ENCODE measurements around the gene EPPIN. TPM values are rescaled to one million over a fixed set of nuclear protein-coding genes. Genes with fewer than 3 reads are reported as not detected.

The EPPIN gene
- total RNA-seq, 2 donors from 2014 or later, result not detected

DNA sequence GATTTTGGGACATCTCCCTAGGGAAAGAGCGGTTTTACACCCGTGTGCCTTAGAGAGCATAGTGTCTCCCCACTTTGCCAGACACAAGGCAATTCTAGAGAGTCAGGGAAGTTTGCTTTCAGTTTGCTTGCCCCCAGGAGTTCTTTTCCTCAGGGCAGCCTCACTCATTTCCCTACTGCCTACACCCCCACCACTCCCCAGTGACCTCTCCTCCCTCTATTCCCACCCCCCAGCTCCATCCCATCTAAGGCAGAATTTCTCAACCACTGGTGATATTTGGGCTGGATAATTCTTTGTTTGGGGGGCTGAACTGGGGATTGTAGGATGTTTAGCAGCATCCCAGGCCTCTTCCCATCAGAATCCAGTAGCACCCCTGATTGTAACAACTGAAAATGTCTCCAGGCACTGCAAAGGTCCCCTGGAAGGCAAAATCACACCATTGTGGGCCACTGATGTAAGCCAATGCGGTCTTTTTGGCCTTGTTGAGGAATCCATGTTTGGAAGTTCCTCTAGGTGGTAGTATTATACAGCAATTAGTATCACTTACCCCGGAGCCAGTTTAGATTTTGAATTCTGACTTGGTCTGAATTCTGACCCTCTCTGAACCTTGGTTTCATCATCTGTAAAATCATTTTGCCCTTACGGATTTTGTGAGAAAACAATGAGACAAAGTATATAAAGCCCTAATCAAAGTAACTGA is 1.3 kb downstream of the EPPIN start:
- intact Hi-C loops (cut with DNase I), result loop anchor here in 1 of 2 donors (10.0 kb wide), 1 partner anchor 229 kb away; no protein-coding TSS in a partner anchor
- DNase-seq (ENCODE audit: low spot score), result no peak

DNA sequence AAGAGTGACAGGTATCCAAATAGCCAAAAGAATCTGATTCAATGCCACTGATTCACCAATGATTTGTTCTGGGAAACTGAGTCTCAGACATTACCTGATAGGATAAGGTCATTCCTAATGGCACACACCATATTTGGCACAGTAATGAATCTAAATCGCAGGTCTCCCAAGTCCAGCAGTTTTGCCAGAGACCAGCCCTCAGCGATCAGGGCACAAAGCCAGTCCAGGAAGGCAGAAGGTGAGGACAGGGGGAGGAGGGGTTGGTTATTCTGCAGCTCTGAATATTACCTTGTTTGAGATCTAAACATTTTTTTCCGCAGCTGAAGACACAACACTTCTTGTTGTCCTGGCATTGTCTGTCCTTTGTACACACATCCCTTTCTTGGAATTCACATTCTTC is 1.9 kb downstream of the EPPIN start:
- intact Hi-C loops (cut with DNase I), result loop anchor here in 1 of 2 donors (10.0 kb wide), 1 partner anchor 229 kb away; no protein-coding TSS in a partner anchor
- no peak for DNase-seq (ENCODE audit: low spot score)

DNA sequence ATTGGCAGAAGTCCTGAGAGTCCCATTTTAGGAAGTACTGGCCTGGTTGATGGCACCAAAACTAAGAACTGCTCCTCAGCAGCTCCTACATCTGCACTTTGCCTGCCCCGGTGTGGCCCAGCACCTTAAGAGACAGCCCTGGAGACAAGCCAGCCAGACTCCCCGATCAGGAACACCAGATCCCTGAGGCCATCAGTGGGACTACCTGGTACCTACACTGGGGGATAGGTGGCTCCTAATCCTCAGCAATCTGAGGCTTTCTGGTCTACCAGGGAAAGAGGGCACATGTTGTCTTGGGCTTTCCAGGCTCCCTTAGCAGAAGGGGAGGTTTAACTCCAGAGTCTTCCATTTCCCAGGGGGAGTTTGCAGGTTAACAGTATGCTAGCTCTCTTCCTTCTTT is 7.8 kb downstream of the EPPIN start, which contains the start of gene WFDC6:
Gene WFDC6, minus strand, starts transcription at position 101 of the 400 bp plus-strand sequence. Its CDS starts 75 bp downstream, at position 26.
- intact Hi-C loops (cut with DNase I), result loop anchor here in 1 of 2 donors (10.0 kb wide), 1 partner anchor 55 kb away; no protein-coding TSS in a partner anchor
- no peak for DNase-seq (ENCODE audit: low spot score)

DNA sequence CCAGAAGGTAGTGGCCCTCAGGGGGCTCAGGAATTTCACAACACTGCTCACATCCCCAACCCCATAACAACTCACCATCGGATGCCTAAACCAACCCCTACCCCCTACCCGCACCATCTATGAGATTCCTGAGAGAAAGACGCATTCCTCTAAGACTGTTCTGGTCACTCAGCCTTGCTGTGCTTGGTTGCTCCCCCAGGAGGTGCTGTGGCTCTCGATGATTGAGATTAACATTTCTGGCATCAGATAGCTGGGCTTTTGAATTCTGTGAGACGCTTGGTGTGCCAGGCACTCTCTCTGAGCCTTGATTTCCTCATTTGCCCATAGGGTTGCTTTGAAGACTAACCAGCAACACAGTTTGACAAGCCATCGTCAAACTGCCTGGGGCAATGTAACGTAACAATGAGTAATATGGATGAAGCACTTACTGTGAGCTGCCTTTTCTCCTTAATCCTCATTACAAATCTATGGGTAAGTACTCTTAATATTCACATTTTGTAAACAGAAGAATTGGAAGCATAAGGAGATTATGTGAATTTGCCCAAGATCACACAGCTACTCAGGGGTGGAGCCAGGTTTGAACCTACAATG is 8.9 kb downstream of the EPPIN start:
- intact Hi-C loops (cut with DNase I), result loop anchor here in 1 of 2 donors (10.0 kb wide), 1 partner anchor 56 kb away; no protein-coding TSS in a partner anchor
- no peak for DNase-seq (ENCODE audit: low spot score)

DNA sequence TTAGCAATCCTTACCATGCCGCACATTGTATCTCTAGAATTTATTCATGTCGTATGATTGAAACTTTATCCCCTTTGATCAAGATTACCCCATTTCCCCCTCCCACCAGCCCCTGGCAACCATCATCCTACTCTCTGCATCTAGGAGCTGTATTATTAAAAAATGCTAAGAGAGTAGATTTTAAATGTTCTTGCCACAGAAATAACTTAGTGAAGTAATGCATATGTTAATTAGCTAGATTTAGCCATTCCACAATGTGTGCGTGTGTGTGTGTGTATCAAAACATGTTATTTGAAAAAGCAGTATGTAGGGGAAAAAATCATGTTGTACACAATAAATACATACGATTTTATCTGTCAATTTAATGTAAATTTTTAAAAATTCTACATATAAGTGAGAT is 19.9 kb downstream of the EPPIN start:
- intact Hi-C loops (cut with DNase I), result no loop called here
- DNase-seq (ENCODE audit: low spot score), result no peak

DNA sequence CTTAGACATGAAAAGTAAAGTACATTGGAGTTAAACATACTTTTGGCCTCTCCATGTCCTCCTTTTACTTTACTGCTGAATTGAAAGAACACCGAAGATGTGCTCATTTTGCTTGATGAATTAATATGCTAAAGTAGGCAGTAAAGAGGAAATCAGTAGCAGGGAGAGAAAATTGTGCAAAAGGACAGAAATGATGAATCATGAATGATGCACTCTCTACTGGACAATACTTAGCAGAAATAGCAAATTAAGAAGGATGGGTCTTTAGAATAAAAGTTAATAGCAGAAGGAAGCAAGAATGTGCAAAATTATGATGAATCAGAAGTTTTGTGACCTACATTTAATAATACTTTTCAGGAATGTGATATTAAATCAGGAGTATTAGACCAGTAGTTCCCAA is 23.4 kb downstream of the EPPIN start:
- DNase-seq (ENCODE audit: low spot score), result no peak
- intact Hi-C loops (cut with DNase I), result no loop called here

DNA sequence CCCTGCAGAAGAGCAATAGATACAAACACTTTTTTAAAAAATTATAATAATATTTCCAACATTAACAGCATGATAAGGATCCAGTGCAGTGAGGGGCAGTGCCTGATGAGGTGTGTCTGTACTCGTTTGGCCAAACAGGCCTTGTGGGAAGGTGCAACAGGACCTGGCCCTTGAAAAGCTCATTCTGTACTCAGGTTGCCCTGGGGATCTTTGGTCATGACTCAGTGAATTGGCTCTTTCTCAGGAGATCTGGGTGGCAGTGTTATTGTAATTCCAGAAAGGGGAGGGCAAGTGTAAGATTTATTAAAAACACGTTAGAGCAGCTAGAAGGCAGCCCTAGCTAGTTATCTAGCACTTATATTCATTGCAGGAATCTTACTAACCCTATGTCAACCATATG is 28.9 kb downstream of the EPPIN start:
- intact Hi-C loops (cut with DNase I), result no loop called here

DNA sequence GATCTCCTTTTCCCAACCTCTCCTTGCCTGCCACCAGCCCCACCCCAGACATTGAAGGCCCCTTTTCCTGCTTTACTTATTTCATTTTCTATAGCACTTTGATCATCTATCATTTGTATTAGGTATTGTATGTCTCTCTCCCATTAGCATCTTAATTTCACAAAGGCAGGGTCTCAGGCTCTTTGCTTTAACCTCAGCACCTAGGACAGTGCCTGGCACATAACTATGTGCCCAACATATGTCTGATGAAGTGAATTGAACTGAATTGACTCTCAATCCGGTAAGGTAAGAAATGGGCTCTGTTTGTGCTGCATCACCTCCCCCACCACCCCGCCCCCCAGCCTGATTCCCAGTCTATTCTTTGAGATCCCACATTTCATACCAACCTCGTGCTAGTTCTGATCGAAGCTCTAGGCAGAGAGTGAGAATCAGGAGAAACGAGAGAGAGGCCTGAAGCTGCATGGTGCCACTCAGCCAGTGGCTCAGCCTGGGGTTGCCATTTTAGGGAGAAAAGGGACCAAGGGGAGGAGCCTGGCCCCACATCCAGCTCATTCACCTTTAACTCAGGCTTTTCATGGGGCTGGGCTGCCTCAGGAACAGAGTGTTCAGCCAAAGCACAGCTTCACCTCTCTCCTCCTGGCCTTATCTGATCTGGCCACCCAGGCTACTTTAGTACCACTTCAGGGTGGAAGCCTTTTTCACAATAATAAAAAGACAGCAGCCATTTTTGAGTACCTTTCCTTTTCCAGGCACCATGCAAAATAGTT is 31.9 kb downstream of the EPPIN start, which contains the start of gene SPINT3:
Gene SPINT3, minus strand, starts transcription at position 476 of the 767 bp plus-strand sequence. Its CDS starts 14 bp downstream, at position 462.
- intact Hi-C loops (cut with DNase I), result no loop called here
- no peak for DNase-seq (ENCODE audit: low spot score)

More for the DNA sequence above, 28.9 kb downstream of the EPPIN start:
- no peak for DNase-seq (ENCODE audit: low spot score)

DNA sequence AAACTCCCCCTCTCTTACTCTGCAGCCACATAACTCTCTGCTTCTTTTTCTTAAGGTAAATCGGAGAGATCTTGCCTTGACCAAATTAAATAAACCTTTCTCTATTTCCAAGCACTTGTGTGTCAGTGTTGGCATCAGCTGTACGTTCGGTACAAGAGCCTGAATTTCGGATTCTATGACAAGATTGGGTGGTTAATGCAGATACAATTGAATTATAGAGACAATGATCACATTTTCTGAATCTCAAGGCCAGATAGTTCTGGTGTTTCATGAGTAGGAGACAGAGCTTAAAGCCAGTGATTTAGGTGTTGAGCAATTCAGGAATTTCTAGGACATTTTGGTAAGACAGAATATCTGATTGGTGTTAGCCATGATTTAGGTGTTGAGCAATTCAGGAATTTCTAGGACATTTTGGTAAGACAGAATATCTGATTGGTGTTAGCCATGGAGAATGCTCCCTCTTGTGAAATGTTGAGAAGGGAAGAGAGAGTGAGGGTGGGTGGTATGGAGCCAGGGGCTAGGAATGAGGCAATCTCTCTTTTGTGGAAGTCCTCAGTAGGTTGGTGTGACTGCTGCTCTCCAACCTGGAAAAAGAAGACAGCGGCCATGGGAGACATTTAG is 36.8 kb downstream of the EPPIN start:
- intact Hi-C loops (cut with DNase I), result no loop called here

DNA sequence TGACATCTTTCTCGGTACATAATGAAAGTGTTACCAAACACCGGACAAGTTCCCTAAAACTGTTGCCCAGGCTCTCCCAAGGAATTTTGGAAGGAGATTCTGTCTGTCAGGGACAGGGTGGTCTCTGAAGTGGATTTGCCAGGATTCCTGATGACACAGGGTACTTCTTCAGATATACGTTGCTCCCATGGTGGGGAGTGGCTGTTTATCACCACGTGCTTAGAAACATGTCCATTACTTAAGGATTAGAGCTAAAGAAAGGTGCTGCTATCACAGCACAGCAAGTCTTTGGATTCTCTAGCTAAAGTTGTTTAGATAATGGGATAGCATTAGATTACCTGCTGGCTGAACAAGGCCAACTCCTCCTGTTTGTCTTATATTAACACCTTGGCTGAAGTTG is 38.1 kb downstream of the EPPIN start:
- intact Hi-C loops (cut with DNase I), result no loop called here
- no peak for DNase-seq (ENCODE audit: low spot score)

More for the DNA sequence above, 36.8 kb downstream of the EPPIN start:
- DNase-seq (ENCODE audit: low spot score), result no peak

DNA sequence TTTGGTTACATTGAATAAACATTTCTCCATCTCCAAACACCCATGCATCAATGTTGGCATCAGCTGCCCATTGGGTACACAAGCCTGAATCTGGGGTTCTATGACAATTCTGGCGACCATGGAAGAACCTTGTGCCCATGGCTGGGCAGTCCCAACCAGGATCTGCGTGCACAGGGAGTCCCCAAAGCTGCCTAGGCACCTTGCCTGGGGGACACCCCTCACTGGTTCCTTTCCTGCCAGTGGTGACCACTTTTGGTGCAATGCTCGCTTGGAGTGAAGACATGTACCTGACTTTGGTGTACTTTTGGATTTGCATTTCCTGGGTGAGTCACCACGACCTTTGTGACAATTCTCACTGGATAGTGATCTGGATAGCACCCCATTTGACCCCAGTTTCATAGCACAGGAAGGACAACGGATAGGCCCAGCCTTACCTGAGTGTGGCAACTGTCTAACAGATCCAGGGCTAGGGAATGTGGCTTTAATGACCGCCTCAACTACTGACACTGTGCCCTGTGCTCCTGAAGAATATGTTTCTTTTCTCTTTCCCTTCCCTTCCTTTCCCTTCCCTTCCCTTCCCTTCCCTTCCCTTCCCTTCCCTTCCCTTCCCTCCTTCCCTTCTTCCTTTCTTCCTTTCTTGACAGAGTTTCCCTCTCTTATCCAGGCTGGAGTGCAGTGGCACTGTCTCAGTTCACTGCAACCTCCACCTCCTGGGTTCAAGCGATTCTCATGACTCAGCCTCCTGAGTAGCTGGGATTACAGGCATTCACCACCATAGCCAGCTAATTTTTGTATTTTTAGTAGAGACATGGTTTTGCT is 38.9 kb downstream of the EPPIN start:
- intact Hi-C loops (cut with DNase I), result no loop called here
- DNase-seq (ENCODE audit: low spot score), result no peak

DNA sequence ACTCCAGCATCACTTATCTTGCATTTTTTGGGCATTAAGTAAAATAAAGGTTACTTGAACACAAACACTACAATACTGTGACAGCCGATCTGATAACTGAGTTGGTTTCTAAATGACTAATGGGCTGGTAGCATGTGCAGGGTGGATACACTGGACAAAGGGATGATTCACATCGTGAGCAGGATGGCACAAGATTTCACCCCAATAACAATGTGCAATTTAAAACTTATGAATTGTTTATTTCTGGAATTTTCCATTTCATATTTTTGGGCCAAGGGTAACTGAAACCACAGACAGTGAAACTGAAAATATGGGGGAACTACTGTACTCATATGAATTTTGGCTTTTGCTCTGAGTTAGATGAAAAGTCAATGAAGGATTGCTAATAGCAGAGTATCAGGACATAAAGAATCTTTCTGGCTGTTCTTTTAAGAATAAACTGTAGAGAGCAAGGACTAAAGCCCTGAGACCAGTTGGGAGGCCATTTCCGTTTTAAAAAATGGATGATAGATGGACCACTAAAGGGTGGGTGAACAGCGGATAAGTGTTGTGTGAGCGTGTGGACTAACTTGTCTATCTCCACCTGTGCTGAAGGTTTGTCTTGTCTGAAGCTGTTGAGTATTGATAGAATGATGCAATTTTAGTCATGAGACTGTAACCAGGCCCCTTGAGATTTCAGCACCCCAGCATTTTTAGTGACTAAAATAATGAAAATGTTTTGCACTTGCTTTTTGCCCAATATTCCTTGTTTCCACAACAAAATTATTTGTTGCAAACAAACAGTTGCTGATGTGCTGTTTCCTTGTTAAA is 40.0 kb downstream of the EPPIN start:
- intact Hi-C loops (cut with DNase I), result no loop called here
- DNase-seq (ENCODE audit: low spot score), result no peak

DNA sequence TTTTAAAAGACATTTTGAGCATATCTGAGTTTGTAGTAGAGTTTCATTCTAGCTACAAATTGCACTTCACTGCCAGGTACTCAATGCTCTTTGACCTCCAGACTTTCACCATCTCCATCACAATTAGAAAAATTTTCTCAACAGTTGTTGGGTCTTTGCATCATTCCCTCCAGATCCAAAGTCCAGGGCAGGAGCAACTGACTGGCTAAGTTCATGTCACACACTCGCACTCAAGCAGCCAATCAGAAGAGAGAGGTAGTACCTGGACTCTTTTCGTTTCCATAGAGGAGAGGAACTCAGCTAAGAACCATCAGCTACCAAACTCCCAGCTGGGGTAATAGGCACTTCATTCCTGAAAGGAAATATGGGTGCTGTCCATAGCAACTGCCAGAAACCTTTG is 40.8 kb downstream of the EPPIN start:
- intact Hi-C loops (cut with DNase I), result no loop called here
- no peak for DNase-seq (ENCODE audit: low spot score)

DNA sequence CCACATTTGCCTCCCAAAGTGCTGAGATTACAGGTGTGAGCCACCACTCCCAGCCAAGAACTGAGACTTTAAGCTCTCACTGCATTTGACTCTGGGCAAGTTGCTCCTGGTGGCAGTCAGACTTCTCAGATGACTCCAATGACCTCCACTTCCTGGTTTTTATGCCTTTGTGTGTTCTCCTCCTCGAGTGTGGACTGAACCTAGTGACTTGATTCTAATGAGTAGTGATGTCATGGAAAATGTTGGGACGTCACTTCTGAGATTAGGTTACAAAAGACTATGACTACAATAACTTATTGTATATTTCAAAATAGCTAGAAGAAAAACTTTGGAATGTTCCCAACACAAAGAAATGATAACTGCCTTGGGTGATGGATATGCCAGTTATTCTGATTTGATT is 43.8 kb downstream of the EPPIN start:
- intact Hi-C loops (cut with DNase I), result no loop called here
- DNase-seq (ENCODE audit: low spot score), result no peak

DNA sequence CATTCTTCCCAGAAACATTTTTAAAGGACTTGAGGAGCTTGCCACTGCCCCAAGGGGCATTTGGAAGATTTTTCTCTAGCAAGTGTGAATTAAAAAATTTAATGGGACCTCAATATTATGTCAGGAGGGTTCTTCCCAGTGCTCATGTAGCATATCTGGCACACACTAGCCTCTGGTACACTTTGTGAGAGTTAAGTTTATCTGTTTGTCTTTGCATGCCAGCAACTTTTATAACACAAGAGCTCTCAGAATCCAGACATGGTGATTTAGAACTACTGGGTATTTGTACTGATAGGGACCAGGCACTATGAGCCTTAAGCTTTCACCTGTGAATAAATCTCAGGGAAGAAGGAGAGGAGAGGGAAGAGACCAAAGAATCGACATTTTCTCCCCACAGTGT is 44.6 kb downstream of the EPPIN start:
- intact Hi-C loops (cut with DNase I), result no loop called here
- no peak for DNase-seq (ENCODE audit: low spot score)

DNA sequence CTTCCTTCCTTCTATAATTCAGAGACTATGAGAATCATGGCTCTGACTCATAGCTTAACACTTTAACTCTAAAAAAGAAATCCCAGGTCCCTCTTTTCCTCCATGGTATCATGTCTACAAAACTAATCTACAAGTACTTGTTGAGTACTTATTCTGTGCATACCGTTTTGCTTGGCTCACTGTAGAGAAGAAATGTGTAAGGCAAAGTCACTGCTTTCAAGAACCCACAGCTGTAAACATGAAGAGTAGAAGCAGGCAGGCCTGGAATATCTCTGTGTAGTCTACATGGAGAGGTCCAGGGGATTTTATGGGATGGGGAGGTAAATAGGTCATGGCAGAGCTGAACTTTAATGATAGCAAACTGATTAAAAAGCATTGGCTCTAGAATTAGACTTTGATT is 45.6 kb downstream of the EPPIN start:
- intact Hi-C loops (cut with DNase I), result no loop called here
- DNase-seq (ENCODE audit: low spot score), result no peak

DNA sequence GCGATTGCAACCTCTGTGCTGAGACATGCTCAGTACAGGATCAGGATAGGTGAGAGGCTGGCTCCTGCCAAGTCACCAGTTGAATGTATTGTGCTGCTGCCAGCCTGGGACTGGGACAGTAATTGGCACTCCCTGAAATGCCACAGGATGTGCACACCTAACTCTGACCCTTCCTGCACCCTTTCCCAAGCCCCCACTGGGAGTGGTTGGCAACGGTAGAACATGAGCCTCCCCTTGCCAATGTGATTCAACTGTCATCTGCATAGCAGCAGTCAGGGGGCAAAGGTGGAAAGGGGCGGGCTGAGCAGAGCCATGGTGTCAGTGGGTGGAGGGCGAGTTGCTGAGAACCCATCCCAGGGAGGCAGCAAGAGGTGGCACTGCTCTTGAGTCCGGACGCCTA is 47.2 kb downstream of the EPPIN start:
- intact Hi-C loops (cut with DNase I), result no loop called here
- DNase-seq (ENCODE audit: low spot score), result no peak

DNA sequence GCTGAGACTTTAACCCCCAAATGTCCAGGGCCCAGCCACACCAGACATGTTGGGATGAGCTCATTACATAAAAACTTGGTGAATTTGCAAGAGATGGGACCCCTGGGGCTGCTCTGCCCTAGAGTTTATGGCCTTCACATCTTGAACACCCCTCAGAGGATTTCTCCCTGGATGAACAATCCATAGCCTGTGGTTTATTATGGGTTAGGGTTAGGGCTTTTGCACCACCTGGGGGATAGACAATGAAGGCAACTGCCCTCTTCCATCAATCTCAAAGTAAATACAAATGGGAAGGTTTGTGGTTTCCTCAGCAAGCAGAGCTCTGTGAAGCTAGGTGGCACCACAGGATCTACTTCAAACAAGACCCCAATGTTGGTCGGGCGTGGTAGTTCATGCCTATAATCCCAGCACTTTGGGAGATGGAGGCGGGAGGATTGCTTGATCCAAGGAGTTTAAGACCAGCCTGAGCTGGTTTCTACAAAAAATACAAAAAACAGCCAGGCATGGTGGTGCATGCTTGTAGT is 49.2 kb downstream of the EPPIN start:
- intact Hi-C loops (cut with DNase I), result no loop called here
- DNase-seq (ENCODE audit: low spot score), result no peak

All from posterior vena cava (tissue), 2 donors.